ENCODE results near the gene CDC45.

CDC45 gene

DNA sequence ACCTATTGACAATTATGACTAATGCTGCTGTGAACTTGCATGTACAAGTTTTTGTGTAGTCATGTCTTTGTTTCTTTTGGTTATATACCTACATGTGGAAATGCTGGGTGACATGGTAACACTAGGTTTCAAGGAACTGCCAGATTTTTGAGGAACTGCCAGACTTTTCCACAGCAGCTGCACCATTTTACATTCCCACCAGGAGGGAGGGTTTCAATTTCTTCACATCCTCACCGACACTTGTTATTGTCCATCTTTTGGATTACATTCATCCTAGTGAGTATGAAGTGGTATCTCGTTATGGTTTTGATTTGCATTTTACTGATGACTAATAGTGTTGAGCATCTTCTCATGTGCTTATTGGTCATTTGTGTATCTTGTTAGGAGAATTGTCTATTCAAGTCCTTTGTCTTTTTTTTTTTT lies 31.2 kb downstream of the CDC45 start:
- no peak for DNase-seq

DNA sequence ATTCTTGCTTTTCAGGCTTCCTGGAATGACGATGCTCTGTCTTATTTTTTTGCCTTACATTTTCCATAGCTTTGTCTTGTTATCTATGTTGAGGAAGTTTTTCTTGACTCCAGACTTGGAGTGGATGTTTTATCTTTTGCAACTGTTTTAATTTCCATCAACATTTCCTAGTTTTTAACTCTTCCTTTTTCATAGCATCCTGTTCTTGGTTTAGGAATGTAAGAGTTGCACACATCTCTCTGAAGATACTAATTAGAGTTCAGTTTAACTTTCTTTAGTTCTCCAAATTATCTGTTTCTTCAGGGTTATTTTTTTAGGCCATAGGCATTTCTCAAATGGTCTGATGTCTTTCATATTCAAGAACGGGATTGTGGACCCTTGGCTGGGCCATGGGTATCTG lies 34.1 kb downstream of the CDC45 start:
- no peak for DNase-seq

DNA sequence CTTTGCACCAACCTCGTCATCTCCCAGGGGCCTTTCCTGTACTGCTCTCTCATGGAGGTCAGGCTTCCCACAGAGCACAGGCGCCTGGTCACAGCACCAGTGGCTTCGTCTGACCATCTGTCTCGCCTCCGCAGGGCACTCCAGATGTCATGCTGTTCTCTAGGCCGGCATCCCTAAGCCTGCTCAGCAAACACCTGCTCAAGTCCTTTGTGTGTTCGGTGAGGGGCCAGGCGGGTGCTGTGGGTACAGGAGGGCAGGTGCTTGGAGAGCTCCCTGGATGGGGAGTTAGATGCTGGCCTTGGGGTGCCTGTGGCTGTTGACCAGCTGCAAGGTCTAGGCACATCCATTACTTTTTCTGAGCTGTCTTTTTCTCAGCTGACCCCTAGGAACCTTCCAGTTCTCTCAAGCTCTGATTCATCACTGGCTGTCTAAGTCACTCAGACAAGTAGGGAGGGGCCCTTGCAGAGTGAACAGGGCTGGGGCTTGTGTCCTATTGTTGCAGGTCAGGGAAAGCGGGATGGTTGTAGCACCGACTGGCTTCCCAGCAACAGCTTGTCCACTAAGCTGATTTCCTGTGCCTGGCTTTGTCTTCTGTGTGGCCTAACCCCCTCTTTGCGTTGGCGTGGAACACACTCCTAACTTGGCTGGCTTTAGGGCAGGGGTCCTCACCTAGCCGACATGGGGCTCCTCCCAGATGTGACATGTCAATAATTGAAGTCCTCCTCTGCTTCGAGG lies 35.3 kb downstream of the CDC45 start:
- no peak for DNase-seq

DNA sequence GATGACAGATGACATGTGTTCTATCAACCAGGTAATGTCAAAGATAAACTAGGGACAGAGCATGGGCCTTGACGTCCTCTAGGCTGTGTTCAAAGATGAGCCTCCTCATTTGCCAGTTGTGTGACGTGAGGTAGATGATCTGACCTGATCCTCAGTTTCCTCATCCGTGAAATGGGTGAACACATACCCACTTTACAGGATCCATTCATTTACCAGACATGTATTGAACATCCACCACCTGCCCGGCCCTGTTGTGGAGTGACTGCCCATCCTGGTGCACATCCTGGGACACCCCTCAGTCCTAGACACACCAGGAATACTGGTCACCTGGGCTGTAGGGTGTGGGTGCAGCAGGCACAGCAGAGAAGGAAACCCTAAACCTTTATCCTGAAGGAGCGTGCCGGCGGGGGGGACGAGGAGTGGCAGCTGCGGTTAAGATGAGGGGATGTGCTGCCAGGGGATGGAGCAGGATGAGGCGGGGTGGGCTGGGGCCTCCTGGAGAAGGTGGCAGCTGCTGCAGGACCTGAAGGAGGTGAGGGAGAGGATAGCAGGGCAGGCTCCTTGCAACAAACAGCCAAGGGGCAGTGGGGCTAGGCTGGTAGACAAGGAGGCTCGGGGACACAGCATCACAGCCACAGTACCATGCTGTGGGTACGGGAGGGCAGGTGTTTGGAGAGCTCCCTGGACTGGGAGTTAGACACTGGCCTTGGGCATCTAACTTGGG lies 36.1 kb downstream of the CDC45 start:
- no peak for DNase-seq

- no peak for DNase-seq
Measured at GRCh38 chr22:19516378-19517170, 36.9 kb downstream of the CDC45 start.

- DNase-seq = no peak
Measured at GRCh38 chr22:19517171-19517500, 37.4 kb downstream of the CDC45 start.

GRCh38 chr22:19517919-19518611 lies 38.3 kb downstream of the CDC45 start:
- DNase-seq = no peak

DNA sequence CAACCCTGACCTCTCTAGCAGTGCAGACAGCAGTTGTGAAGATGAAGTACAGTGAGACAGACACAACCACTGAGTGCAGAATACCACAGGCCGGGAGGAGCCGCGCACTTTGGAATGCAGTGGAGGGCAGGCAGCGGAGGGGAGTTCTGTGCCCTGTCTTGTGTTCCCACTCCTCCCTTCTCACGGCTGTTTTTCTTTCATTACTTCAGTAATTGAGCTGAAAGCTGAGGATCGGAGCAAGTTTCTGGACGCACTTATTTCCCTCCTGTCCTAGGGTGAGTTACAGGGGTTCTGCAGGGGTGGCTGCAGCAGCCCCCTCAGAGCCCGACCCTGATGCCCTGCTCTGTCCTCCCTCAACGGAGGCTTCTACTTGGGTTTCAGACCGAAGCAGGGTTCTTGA lies 38.9 kb downstream of the CDC45 start:
- DNase-seq = no peak

- peak in 6 of 56 donors; percentile 3 to 24 (median 17) for DNase-seq
Measured at GRCh38 chr22:19519041-19519926, 39.6 kb downstream of the CDC45 start.

DNA sequence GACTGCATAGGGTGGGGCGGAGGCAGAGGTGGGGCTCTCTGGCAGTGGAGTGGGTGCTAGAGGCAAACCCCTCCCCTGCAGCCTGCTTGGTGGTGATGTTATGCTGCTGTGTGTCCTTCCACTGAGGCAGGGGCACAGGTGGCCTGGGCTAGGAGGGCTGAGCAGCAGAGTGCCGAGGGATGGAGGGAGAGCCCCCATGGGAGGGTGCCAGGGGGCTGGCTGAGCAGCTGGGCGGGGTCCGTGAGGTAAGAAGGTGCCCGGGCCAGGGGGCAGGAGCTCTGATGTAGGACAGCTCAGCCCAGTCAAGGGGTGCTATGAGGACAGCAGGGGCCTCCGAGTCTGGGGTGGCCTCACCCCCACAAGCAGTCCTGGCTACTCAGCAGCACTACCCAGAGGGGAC lies 40.3 kb downstream of the CDC45 start:
- no peak for DNase-seq

GRCh38 chr22:19520566-19521305 lies 41.0 kb downstream of the CDC45 start:
- no peak for DNase-seq

DNA sequence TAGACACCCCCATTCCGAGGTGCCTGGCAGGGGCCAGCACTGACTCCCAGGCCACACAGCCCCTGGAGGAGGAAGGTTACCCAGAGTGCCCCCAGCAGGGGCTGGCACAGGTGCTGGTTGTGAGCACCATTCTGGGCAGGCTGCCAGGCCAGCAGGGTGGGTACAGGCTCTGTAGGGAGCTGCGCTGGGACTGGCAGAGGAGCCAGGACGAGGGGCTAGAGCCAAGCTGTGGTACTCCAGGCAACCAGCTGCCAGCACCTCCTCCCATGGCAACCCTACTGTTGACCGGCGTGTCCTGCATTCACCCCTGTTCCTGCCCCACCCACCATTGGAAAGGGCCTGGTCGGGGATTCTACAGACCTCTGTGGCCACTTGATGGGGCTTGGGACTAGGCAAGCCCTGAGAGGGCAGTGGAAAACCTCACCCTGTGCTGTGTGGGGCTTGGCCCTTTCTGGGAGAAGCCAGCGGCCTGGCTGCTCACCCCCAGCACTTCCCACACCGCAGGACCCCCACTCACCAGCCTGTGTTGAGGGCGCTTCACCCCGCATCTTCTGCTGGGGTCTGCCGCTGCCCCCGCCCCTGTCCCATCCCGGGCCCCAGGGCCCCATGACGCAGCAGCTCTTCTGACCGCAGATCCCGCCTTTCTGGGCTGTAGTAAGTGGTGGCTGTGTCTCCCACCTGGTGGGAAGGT lies 42.6 kb downstream of the CDC45 start:
- peak in 26 of 56 donors; percentile 5 to 75 (median 26) for DNase-seq

- DNase-seq = no peak
Measured at GRCh38 chr22:19522881-19523239, 43.1 kb downstream of the CDC45 start.

DNA sequence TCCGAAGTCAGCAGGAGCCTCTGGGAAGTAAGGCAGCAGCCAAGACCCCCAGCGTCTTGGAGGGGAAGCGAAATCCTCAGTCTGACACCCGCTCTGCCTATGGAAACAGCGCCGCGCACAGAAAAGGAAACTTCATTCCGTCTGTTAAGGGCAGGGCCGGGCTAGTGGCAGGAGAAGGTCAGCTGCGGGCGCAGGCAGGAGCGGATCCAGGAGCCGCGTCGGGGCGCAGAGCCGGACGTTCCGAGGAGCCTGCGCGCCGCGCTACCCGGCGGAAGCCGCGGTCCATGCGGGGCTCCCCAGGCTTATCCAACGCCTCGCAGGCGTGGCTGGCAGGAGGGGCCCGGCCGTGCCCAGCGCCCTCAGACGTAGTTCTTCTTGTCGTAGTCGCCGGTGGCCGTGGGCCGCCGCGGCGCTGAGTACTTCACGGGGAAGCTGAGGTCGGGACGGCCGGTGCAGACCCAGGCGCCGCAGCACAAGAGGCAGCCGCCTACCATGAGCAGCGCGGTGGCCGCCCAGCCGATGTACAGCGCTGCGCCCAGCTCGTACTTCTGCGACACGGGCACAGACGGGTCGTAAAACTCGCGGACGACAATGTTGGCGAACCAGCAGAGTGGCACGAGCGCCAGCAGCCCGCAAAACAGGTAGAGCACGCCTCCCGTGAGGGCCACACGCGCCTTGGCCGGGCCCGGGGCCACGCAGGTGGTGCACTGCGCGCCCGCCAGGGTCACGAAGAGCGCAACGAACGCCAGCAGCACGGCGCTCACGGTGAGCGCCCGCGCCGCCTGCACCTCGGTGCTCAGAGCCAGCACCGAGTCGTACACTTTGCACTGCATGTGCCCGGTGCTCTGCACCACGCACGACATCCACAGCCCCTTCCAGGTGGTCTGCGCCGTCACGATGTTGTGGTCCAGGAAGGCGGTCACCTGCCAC lies 43.8 kb downstream of the CDC45 start:
- DNase-seq = no peak

DNA sequence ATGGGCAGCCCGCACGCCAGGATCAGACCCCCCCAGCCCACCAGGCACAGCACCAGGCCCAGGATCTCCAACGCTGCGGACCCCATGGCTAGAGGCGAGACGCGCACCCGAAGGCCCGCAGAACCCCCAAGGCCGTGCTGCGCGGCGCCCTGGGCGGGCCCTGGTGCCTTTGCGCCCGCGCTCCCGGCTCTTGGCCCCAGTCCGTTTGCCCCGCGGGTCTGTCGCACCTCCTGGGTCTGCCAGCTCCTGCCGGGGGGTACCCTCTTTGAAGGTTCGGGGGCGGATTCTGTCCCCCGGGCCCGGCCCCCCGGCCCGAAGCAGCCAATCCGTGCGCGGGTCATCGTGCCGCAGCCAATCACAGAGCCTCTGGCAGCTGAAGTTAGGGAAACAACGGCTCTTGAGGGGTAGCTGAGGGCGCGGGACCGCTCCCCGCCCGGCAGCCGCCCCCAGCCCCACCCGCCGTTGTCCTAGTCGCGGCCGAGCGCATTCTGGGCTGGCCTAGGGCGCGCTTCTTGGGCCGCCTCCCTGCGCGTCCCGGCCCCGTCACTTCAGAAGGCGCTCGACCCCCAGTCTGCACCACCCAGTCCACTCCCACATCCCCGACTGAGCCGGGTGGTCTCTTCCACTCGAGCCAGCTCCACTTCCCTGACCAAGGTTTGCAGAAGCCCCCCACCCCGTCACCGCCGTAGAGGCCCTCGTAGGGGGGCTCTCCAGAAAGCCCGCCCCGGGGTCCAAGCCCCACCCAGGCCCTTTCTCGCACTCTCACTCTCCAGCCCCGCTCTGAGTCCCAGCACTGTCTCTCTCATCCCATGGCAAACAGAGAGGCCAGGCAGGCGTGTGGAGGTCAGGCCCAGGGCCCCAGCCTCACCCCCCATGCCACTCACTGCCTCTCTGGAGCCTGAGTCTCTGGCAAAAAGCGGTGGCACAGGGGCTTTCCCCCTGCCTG lies 44.7 kb downstream of the CDC45 start, which contains the start of gene CLDN5:
CLDN5 (minus strand) TSS at position 241 of the 946 bp plus-strand sequence; CDS start at position 86, 155 bp downstream.
- DNase-seq = peak in 2 of 56 donors; percentile 4 to 24

DNA sequence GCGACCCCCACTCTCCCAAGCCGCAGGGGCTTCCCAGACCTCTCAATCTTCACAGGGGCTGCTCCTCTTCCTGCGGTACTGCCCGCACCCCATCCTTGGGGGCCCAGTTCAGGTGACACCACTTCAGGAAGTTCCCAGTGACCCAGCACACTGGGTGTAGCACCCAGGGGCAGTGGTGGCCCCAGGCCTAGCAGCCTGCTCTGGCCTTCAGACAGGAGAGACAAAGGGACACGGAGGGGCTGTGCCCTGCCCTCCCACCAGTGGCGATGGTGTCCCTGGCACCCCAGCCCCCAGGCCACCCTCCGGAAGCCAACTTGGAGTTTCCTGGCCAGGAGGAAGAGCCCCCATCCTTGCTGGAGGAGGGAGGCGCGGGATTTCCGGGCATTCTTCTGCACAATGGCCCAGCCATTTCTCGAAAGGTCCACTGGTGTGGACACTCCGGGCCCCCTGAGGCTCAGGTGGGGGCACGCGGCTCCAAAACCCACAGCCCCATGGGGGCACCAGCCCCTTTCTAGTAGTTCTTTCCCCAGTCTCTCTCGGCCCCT lies 45.5 kb downstream of the CDC45 start:
- no peak for DNase-seq

Data from nucleus accumbens (tissue), 56 donors.